Aorta (tissue), 5 donors: ENCODE measurements around the gene AHRR. TPM values are rescaled to one million over a fixed set of nuclear protein-coding genes. Genes with fewer than 3 reads are reported as not detected.
"Not testable (repeated sequence)": the region's sequence is repeated elsewhere in the genome, so short reads cannot be mapped to it uniquely, and the experiment has no call there.

Experiments
- ATAC-seq: fragments of 200-7000 bp; cut with Tn5 transposase; one replicate; pipeline ENCODE4 v1.9.1; 2022; ENCODE audit warnings: moderate library complexity; ENCODE audit not compliant: low FRiP score
- DNase-seq, 2 donors: peaks; one replicate each; pipeline ENCODE4 v3.0.0-alpha.2; 2020
- H3K27ac ChIP-seq, 2 donors: one replicate each; pipeline ENCODE4 v1.5.1; 2013; ENCODE audit warnings: low read length in 2 of 2, mild to moderate bottlenecking in 2 of 2, moderate library complexity in 2 of 2, control low read depth in 1 of 2, inconsistent platforms in 1 of 2, low read depth in 1 of 2
- H3K27me3 ChIP-seq, 2 donors: one replicate each; pipeline ENCODE4 v1.6.1; 2013; ENCODE audit warnings: control low read depth in 1 of 2, low read length in 1 of 2, mild to moderate bottlenecking in 1 of 2, moderate library complexity in 1 of 2; ENCODE audit not compliant: insufficient read depth in 2 of 2, control insufficient read depth in 1 of 2
- H3K36me3 ChIP-seq, 2 donors: one replicate each; pipeline ENCODE4 v1.6.1; 2013; ENCODE audit warnings: control low read depth in 1 of 2, low read length in 1 of 2, mild to moderate bottlenecking in 1 of 2; ENCODE audit not compliant: insufficient read depth in 2 of 2, control insufficient read depth in 1 of 2
- H3K4me1 ChIP-seq, 2 donors: one replicate each; pipeline ENCODE4 v1.6.1; 2013; ENCODE audit warnings: low read length in 2 of 2, control low read depth in 1 of 2, mild to moderate bottlenecking in 1 of 2, moderate library complexity in 1 of 2; ENCODE audit not compliant: insufficient read depth in 2 of 2, control insufficient read depth in 1 of 2
- H3K4me3 ChIP-seq, 2 donors: one replicate each; pipeline ENCODE4 v1.5.1; 2013; ENCODE audit warnings: low read length in 2 of 2, control low read depth in 1 of 2, mild to moderate bottlenecking in 1 of 2
- H3K9me3 ChIP-seq: one replicate; pipeline ENCODE4 v1.6.1; 2013; ENCODE audit warnings: mild to moderate bottlenecking, low read length; ENCODE audit not compliant: control insufficient read depth
- WGBS, 2 donors: extraction: QIAGEN DNeasy Blood & Tissue Kit; methylation state at CpG; one replicate each; pipeline ENCODE4 v1.1.7; 2013; 5-methylcytosine and 5-hydroxymethylcytosine counted together
- intact Hi-C, 2 donors: fragments of 100-400 bp; cut with DNase I; formaldehyde crosslinking; loops; one replicate each; pipeline versions ENCODE4 v1.14.2 to v1.15.0; 2022
- polyA plus RNA-seq, 2 donors: library from polyadenylated mRNA; stranded (reverse); fragments of 200-250 nt; gene quantifications; one replicate each; pipeline ENCODE4 v1.2.3, GENCODE V29; 2013
- total RNA-seq, 2 donors: library from RNA; stranded (reverse); fragmentation: NEBNext Ultra II Directional; extraction: Animal tissue kit (Norgen Biotek cat#: 25700); gene quantifications; one replicate each; pipeline ENCODE4 v1.2.1, GENCODE V29; 2021
- donor health status: healthy with polysubstance abuse.
- donor health status: Bipolar disorder and iron deficiency.
- donor health status: DM: no; HTN: no; CAD: no.
- donor health status: DM: no; HTN: no; CAD: no.
- donor health status: DM: yes; HTN: yes; CAD: no.

The AHRR gene
- total and polyA plus RNA-seq, 4 donors = 0.13 to 3.8 (median 1.7) TPM

- ATAC-seq, H3K36me3 ChIP-seq, H3K4me1 ChIP-seq, H3K9me3 ChIP-seq, H3K27me3 ChIP-seq, intact Hi-C loops, H3K4me3 ChIP-seq, H3K27ac ChIP-seq: not testable (repeated sequence)
- 87 to 93% methylated on average over 14 to 21 of the region's 21 CpGs for WGBS, 2 donors
- DNase-seq = peak; percentile 14 to 16
These were observed 48.3 kb downstream of the AHRR start for GRCh38 chr5:369869-370236.

- ATAC-seq = no peak
- Histone ChIP-seq H3K27ac (no peak overlapping the region), H3K36me3 (no peaks in the 10 kb centered on the region), H3K4me1 (no peaks in the 10 kb centered on the region), H3K9me3 (peaks cover 3% of the 10 kb centered on the region), H3K27me3 (no peaks in the 10 kb centered on the region), H3K4me3 (no peak overlapping the region)
- peak; percentile 32 to 63 for DNase-seq
- intact Hi-C loops = no loop called here
- 93 to 96% methylated on average over 14 of the region's 14 CpGs for WGBS, 2 donors
These were observed 48.9 kb downstream of the AHRR start for GRCh38 chr5:370311-370958.

DNA sequence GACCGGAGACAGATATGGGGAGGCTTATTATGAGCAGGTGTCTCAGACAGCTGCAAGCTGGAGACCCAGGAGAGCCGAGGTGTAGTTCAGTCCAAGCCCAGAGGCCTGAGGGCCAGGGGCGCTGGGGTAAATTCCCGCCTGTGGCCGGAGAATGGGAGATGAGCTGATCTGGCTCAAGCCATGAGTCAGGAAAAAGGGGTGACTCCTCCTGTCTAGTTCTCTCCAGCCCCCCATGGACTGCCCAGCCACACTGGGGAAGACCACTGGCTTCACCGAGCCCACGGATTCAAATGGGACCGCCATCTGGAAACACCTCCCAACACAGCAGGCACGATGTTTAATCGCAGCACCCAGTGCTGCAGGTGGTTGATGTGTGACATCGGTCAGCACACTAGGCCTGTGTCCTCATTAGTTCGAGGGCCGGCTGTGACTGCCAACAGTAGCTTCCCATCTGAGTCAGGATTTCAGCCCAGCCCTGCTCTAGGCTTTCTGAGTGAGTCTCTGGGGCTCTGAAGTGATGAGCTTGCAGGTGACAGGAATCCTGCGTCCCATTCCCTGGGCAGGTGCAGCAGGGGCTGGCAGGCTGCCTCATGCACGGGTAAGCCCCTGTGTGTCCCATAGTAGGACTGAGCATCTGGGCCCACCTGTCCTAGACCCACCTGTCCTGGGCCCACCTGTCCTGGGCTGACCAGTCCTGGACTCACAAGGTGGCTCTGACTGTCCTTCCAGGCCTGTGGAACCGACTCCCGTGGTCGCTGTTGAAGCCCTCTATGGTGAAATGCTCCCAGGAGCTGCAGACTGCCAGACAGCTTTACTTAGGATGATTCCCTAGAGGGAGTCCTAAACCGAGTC is 49.7 kb downstream of the AHRR start:
- no peaks in the 10 kb centered on the region for H3K27me3 ChIP-seq
- peaks cover 3% of the 10 kb centered on the region for H3K9me3 ChIP-seq
- WGBS, 2 donors = 92 to 94% methylated on average over 19 of the region's 19 CpGs
- DNase-seq = peak; percentile 38 to 57
- ATAC-seq = no peak
- no peak overlapping the region for H3K27ac ChIP-seq
- H3K36me3 ChIP-seq = no peaks in the 10 kb centered on the region
- H3K4me1 ChIP-seq = no peaks in the 10 kb centered on the region
- intact Hi-C loops = no loop called here
- H3K4me3 ChIP-seq = no peak overlapping the region

DNA sequence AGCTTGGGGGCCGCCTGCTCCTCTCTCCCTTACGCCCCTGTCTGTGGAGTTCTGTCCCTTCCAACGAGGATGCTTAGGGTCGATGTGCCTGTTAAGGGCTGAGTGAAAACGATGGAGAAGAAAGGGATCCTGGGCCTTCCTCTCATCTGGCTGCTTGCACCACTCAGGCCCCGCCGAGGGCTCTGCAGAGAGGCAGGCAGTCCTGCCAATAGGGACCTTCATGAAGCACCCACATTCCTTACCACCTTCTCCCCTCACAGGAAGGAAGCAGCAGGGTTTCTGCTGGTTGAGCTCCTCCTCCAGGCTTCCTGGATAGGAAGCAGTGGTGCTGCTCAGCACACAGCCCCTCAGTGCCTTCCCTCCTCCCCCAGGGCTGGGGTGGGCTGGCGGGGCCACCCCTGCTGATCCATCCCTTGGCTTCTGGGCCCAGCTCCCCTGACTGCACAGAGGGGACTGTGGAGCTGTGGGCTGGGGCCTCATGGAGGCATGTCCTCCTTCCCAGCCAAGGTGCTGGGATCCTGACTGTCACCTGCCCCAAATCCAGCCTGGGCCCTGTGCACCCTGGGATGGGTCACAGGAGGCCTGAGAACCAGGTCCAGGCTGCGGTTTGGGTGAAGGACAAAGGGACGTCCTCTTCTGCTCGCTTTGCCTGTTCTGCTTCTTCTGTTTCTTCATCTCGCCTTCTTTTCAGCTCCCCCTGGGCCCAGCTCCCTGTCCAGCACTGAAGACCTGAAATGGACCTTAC is 50.5 kb downstream of the AHRR start:
- Histone ChIP-seq H3K36me3 (no peaks in the 10 kb centered on the region), H3K4me3 (no peak overlapping the region), H3K4me1 (no peaks in the 10 kb centered on the region), H3K9me3 (no peaks in the 10 kb centered on the region), H3K27me3 (no peaks in the 10 kb centered on the region), H3K27ac (no peak overlapping the region)
- WGBS, 2 donors = 75 to 89% methylated on average over 12 of the region's 12 CpGs
- DNase-seq (peak; percentile 33 to 55), ATAC-seq (no peak)
- intact Hi-C loops = no loop called here

- H3K36me3 ChIP-seq = no peaks in the 10 kb centered on the region
- ATAC-seq (no peak), DNase-seq (peak; percentile 33 to 62)
- 92% methylated on average over 13 of the region's 13 CpGs for WGBS, 2 donors
- no peak overlapping the region for H3K27ac ChIP-seq
- no peak overlapping the region for H3K4me3 ChIP-seq
- no peaks in the 10 kb centered on the region for H3K27me3 ChIP-seq
- H3K4me1 ChIP-seq = no peaks in the 10 kb centered on the region
- H3K9me3 ChIP-seq = no peaks in the 10 kb centered on the region
- intact Hi-C loops = no loop called here
These were observed 51.1 kb downstream of the AHRR start for GRCh38 chr5:372556-372995.

DNA sequence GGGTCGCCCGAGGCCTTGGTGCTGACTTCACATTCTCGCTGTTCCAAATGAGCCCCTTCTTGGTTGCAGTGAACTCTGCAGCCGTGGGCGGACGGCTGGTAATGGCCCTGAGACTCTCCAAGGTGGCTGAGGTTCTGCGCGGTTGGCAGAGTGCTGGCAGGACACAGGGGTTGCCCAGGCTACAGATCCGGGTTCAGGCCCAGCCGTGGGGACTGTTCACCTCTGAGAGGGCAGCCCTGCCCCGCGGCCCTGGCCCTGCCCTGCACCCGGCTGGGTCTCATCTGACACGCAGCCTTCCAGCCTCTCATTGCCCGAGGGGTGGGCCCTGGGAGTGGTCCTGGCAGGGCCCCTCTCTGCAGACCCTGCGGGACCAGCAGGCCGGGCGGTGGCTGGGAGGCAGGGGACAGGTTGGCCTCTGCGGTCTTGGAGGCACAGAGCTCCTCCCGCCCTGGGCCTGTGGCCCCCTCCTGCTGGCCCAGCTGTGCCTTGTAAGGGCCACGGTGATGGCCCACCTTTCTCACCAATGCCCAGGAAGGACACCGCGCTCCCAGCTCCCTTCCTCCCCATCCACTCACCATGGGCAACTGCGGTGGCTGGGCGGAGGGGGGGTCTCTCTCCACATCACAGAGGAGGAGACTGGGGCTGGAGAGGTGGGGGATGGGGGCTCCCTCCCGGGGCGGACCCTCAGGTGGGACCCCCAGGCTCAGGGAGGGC is 51.6 kb downstream of the AHRR start:
- Histone ChIP-seq H3K36me3 (no peaks in the 10 kb centered on the region), H3K27me3 (no peaks in the 10 kb centered on the region), H3K27ac (no peak overlapping the region), H3K4me1 (no peaks in the 10 kb centered on the region), H3K9me3 (no peaks in the 10 kb centered on the region), H3K4me3 (no peak overlapping the region)
- WGBS, 2 donors = 70 to 75% methylated on average over 23 to 27 of the region's 27 CpGs
- ATAC-seq (no peak), DNase-seq (peak; percentile 45 to 71)
- intact Hi-C loops = no loop called here

GRCh38 chr5:373710-374602 is 52.4 kb downstream of the AHRR start:
- ATAC-seq (no peak), DNase-seq (peak; percentile 61 to 82)
- Histone ChIP-seq H3K9me3 (peaks cover under 1% of the 10 kb centered on the region), H3K27ac (no peak overlapping the region), H3K36me3 (no peaks in the 10 kb centered on the region), H3K4me1 (no peaks in the 10 kb centered on the region), H3K27me3 (no peaks in the 10 kb centered on the region), H3K4me3 (peak overlapping the region; percentile 4 to 32)
- intact Hi-C loops = no loop called here
- WGBS, 2 donors = 2 to 4% methylated on average over 57 to 86 of the region's 86 CpGs
